Measurements from ENCODE around the gene DAAM1.

DNA sequence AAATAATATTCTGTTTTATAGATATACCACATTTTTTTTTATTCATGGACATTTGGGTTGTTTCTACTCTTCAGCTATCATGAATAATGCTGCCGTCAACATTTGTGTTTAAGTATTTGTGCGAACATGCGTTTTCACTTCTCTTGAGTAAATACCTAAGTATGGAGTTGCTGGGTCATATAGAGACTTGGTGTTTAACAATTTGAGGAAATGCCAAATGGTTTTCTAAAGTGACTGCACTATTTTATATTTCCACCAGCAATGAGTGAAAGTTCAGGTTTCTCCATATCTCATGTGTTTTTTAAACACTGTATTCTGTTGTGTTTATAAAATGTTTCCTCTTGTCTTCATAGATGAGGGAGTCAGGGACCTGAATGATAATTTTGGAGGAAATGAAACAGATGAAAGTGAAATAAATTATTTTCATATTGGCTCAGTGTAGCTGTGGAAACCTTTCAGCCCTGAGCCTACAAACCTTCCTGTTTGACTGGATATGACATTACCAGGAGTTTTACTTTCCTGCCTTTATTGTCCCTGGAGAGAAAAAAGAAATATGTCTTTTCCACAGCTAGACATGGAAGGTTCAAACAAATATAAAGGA lies 26.3 kb downstream of the DAAM1 start:
- TF ChIP-seq, protein P1, sequence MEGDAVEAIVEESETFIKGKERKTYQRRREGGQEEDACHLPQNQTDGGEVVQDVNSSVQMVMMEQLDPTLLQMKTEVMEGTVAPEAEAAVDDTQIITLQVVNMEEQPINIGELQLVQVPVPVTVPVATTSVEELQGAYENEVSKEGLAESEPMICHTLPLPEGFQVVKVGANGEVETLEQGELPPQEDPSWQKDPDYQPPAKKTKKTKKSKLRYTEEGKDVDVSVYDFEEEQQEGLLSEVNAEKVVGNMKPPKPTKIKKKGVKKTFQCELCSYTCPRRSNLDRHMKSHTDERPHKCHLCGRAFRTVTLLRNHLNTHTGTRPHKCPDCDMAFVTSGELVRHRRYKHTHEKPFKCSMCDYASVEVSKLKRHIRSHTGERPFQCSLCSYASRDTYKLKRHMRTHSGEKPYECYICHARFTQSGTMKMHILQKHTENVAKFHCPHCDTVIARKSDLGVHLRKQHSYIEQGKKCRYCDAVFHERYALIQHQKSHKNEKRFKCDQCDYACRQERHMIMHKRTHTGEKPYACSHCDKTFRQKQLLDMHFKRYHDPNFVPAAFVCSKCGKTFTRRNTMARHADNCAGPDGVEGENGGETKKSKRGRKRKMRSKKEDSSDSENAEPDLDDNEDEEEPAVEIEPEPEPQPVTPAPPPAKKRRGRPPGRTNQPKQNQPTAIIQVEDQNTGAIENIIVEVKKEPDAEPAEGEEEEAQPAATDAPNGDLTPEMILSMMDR (IDR thresholded peaks at IDR 0.05), result no peak
- TF ChIP-seq POLR2AphosphoS5 (IDR thresholded peaks at IDR 0.05; ENCODE audit: low read depth, low read length), result no peak
- no peak for TF ChIP-seq SIN3A (IDR thresholded peaks at IDR 0.05; ENCODE audit: borderline replicate concordance, insufficient read depth, low read depth, low read length)
- no peak for TF ChIP-seq REST (IDR thresholded peaks at IDR 0.05; ENCODE audit: insufficient read depth in 1 of 2, low read depth in 2 of 2, low read length in 1 of 2)

Data from Panc1 (cell line).